Posterior cingulate gyrus (tissue), 11 donors: ENCODE results near the gene ZNF382.

Experiments used
- DNase-seq, 10 donors: peaks; one replicate each; pipeline versions ENCODE4 v3.0.0 to v3.0.0-alpha.2; 2020 to 2021; ENCODE audit warnings: mixed read lengths in 3 of 10
- intact Hi-C: fragments of 100-400 bp; cut with DNase I; formaldehyde crosslinking; loops from one replicate; pipeline ENCODE4 v1.15.1; 2023

Gene ZNF382

GRCh38 chr19:36672368-36672767, 67.3 kb downstream of the ZNF382 start:
- intact Hi-C loops = no loop called here
- no peak for DNase-seq

DNA sequence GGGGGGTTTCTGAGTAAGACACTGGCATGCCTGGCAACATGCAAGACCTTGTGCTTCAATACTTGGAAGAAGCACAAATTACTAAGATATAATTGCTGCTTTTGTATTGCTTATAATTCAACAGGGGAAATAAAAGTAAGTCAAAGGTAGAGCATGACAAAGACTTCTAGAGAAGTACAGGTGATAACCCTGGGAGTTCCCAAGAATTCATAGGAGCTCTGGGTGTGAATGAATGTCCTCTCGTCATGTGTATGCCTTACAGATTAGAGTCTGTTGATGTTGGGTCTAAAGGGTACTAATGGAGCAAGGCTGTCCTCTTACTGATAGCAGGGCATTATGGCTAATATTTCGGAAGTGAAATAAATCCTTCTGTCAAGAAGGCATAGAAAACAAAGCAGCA, 69.1 kb downstream of the ZNF382 start:
- intact Hi-C loops = no loop called here
- no peak for DNase-seq

- intact Hi-C loops = no loop called here
- no peak for DNase-seq
These were observed 74.3 kb downstream of the ZNF382 start for GRCh38 chr19:36679455-36679854.
